Measurements from ENCODE around the gene BPIFA2.

GRCh38 chr20:33166533-33167113 lies 1.3 kb upstream of the BPIFA2 start:
- TF ChIP-seq POLR2AphosphoS5 (IDR thresholded peaks at IDR 0.05; ENCODE audit: borderline replicate concordance, low read depth, low read length) (no peak), EZH2 (IDR thresholded peaks at IDR 0.05) (no peak), FOXP2 (optimal IDR thresholded peaks at IDR 0.05; ENCODE audit: control extremely low read depth, extremely low read length, insufficient read depth) (no peak)

Data from SK-N-MC (cell line).